ENCODE results near the gene RALGDS.
A peak's percentile ranks its signal among the peaks of the same experiment; 100 is the strongest.

Gene RALGDS

DNA sequence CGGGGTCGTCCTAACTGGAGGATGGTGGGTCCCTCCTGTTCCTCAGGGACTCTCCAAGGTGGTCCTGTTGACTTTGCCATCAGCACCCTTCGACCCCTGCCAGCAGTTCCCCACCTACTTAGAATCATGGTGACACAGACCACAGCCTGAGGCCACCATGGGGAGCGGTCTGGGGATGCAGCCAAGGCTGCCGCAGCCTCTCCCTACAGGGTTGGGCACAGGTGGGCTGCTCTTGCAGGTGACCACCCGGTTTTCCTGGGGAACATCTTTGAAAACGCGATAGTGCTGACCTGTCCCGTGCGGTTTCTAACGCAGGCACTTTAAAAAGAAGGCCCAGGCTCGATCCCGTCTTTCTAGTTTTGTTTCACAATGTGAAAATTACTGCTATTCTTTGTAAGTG, 72.0 kb downstream of the RALGDS start:
- peaks cover 90% of the 10 kb centered on the region for H3K36me3 Mint-ChIP-seq (ENCODE audit: low read depth)
- no peaks in the 10 kb centered on the region for H3K27me3 Mint-ChIP-seq
- no peak overlapping the region for H3K27ac Mint-ChIP-seq
- H3K9me3 Mint-ChIP-seq, result no peaks in the 10 kb centered on the region
- H3K4me1 Mint-ChIP-seq (ENCODE audit: low read depth), result peaks cover 7% of the 10 kb centered on the region
- H3K4me3 Mint-ChIP-seq, result no peak overlapping the region
- no peak for DNase-seq

DNA sequence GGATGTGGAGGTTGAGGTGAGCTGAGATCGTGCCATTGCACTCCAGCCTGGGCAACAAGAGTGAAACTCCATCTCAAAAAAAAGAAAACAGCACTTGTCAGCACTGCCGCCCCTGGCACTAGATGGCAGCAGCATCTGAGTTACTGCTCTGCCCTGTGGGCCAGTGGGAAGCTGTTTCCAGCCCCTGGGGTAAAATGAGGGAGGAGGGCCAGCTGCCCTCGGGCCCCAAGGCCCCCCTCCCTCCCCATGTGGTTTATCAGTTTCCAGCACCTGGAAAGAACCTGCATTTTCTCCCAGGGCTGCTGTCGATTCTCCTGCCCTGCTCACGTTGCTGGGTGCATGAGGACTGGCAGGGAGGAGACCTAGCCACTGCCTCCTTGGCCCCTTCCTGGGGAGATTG, 72.4 kb downstream of the RALGDS start:
- H3K4me3 Mint-ChIP-seq, result no peak overlapping the region
- peak; percentile 42 for DNase-seq
- peaks cover 7% of the 10 kb centered on the region for H3K4me1 Mint-ChIP-seq (ENCODE audit: low read depth)
- H3K36me3 Mint-ChIP-seq (ENCODE audit: low read depth), result peaks cover 90% of the 10 kb centered on the region
- no peaks in the 10 kb centered on the region for H3K27me3 Mint-ChIP-seq
- no peaks in the 10 kb centered on the region for H3K9me3 Mint-ChIP-seq
- no peak overlapping the region for H3K27ac Mint-ChIP-seq

Measured in activated T-cell treated with anti-CD3 and anti-CD28 coated beads, Interleukin-2, amount 50 U/mL, for 24 hours (primary cell).